Coronary artery (tissue), 2 donors: ENCODE data around the gene MGA.

Experiments used
- DNase-seq: peaks from one replicate; pipeline ENCODE4 v3.0.0-alpha.2; 2017; ENCODE audit warnings: low spot score
- H3K27ac ChIP-seq, 2 donors: fragments of 200-600 bp; sonication (generic); one replicate each; pipeline ENCODE4 v1.5.1; 2016 to 2019
- H3K4me3 ChIP-seq: fragments of 200-600 bp; sonication (generic); 2 replicates; pipeline ENCODE4 v1.5.1; 2016; ENCODE audit warnings: mild to moderate bottlenecking, moderate library complexity
- CTCF ChIP-seq: fragments of 200-600 bp; sonication (generic); IDR thresholded peaks from one replicate; pipeline ENCODE4 v1.5.1; 2019; ENCODE audit warnings: antibody characterized with exemption

Gene MGA

GRCh38 chr15:41797201-41797944 is 137.2 kb downstream of the MGA start:
- peak overlapping the region in 1 of 2 donors; percentile 10 for H3K27ac ChIP-seq
- DNase-seq, result no peak
- no peak overlapping the region for H3K4me3 ChIP-seq
- no peak for TF ChIP-seq CTCF

- Histone ChIP-seq H3K27ac (no peak overlapping the region), H3K4me3 (no peak overlapping the region)
- no peak for DNase-seq
- no peak for TF ChIP-seq CTCF
Measured at GRCh38 chr15:41798607-41799487, 138.6 kb downstream of the MGA start.

GRCh38 chr15:41799488-41799805 is 139.2 kb downstream of the MGA start:
- TF ChIP-seq CTCF, result no peak
- Histone ChIP-seq H3K4me3 (no peak overlapping the region), H3K27ac (no peak overlapping the region)
- no peak for DNase-seq

DNA sequence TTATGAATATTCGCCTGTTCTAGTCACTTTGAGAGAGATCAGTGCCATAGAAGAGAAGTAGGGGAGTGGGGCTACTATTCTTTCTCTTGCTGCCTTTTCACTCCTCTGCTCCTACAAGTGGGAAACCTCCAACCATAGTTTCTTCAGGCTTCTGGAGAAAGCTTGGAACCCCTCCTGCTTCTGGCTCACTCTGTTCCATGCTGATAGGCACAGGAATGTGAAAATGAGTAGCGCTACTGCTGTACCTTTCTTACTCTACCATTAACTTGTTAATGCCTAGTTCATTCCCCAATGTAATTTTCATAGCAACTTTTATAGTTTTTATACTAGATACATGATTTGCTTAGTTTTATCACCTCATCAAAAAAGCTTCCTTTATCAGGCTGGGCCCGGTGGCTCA is 141.0 kb downstream of the MGA start:
- no peak overlapping the region for H3K27ac ChIP-seq
- no peak for TF ChIP-seq CTCF
- DNase-seq, result no peak
- H3K4me3 ChIP-seq, result no peak overlapping the region

GRCh38 chr15:41801850-41802455 is 141.7 kb downstream of the MGA start:
- Histone ChIP-seq H3K27ac (no peak overlapping the region), H3K4me3 (no peak overlapping the region)
- DNase-seq, result no peak
- TF ChIP-seq CTCF, result no peak

GRCh38 chr15:41804361-41804760 is 144.2 kb downstream of the MGA start:
- DNase-seq, result no peak
- H3K4me3 ChIP-seq, result no peak overlapping the region
- no peak for TF ChIP-seq CTCF
- H3K27ac ChIP-seq, result peak overlapping the region in 1 of 2 donors; percentile 45
